HepG2 (cell line): ENCODE measurements around the gene DIABLO. TPM values are rescaled to one million over a fixed set of nuclear protein-coding genes. Genes with fewer than 3 reads are reported as not detected.
A peak's percentile ranks its signal among the peaks of the same experiment; 100 is the strongest.

Source experiments
- BCL6 ChIP-seq: IDR thresholded peaks from 2 replicates; pipeline ENCODE4 v1.6.1; 2016; ENCODE audit warnings: missing genetic modification reagents, missing compliant biosample characterization
- BORCS8-MEF2B ChIP-seq: sonication (generic); formaldehyde crosslinking; IDR thresholded peaks from 2 replicates; pipeline ENCODE4 v1.8.0; 2022; ENCODE audit warnings: mild to moderate bottlenecking, missing genetic modification reagents
- CC2D1A ChIP-seq: sonication (generic); formaldehyde crosslinking; IDR thresholded peaks from 2 replicates; pipeline ENCODE4 v1.8.1; 2023; ENCODE audit warnings: mild to moderate bottlenecking, missing genetic modification reagents
- CCAR2 ChIP-seq: fragments of 200-400 bp; formaldehyde crosslinking; optimal IDR thresholded peaks from 2 replicates; pipeline ENCODE3; 2018; ENCODE audit warnings: low read depth, mild to moderate bottlenecking, low read length, moderate library complexity
- CSRNP1 ChIP-seq: sonication (generic); formaldehyde crosslinking; IDR thresholded peaks from 2 replicates; pipeline ENCODE4 v1.8.1; 2023; ENCODE audit warnings: mild to moderate bottlenecking, missing genetic modification reagents
- DPF2 ChIP-seq: sonication (generic); formaldehyde crosslinking; IDR thresholded peaks from 2 replicates; pipeline ENCODE4 v1.4.0; 2020; ENCODE audit warnings: mild to moderate bottlenecking, low read depth, missing genetic modification reagents, borderline replicate concordance
- EZH2 ChIP-seq: conservative IDR thresholded peaks from 2 replicates; pipeline ENCODE4 v1.6.1; 2012; ENCODE audit warnings: mild to moderate bottlenecking, low read depth, low read length, moderate library complexity
- FLYWCH1 ChIP-seq: sonication (generic); formaldehyde crosslinking; IDR thresholded peaks from 2 replicates; pipeline ENCODE4 v1.8.1; 2023; ENCODE audit warnings: mild to moderate bottlenecking, missing genetic modification reagents
- GABPB1 ChIP-seq: IDR thresholded peaks from 2 replicates; pipeline ENCODE4 v1.6.1; 2016; ENCODE audit warnings: mild to moderate bottlenecking, missing genetic modification reagents, moderate library complexity, missing compliant biosample characterization
- NRL ChIP-seq: sonication (generic); formaldehyde crosslinking; IDR thresholded peaks from 2 replicates; pipeline ENCODE4 v1.5.0; 2020; ENCODE audit warnings: missing genetic modification reagents, mild to moderate bottlenecking, moderate library complexity, borderline replicate concordance
- REST ChIP-seq, 2 experiments: IDR thresholded peaks; 2 replicates each; pipeline ENCODE4 v1.6.1; 2011 to 2012; ENCODE audit warnings: low read length in 2 of 2, borderline replicate concordance in 1 of 2, low read depth in 1 of 2, mild to moderate bottlenecking in 1 of 2, moderate library complexity in 1 of 2
- STAT5B ChIP-seq: sonication (generic); formaldehyde crosslinking; IDR thresholded peaks from 2 replicates; pipeline ENCODE4 v1.4.0; 2020; ENCODE audit warnings: missing genetic modification reagents
- ZIK1 ChIP-seq: sonication (generic); formaldehyde crosslinking; IDR thresholded peaks from 2 replicates; pipeline ENCODE4 v1.5.0; 2020; ENCODE audit warnings: mild to moderate bottlenecking, low read depth, missing genetic modification reagents, borderline replicate concordance
- ZNF446 ChIP-seq: sonication (generic); formaldehyde crosslinking; IDR thresholded peaks from 2 replicates; pipeline ENCODE4 v1.5.0; 2020; ENCODE audit warnings: mild to moderate bottlenecking, missing genetic modification reagents
- ZNF616 ChIP-seq: sonication (generic); formaldehyde crosslinking; IDR thresholded peaks from 2 replicates; pipeline ENCODE4 v1.5.0; 2020; ENCODE audit warnings: low read depth, mild to moderate bottlenecking, missing genetic modification reagents
- ZNF678 ChIP-seq: sonication (generic); formaldehyde crosslinking; IDR thresholded peaks from 2 replicates; pipeline ENCODE4 v1.4.0; 2020; ENCODE audit warnings: mild to moderate bottlenecking, missing genetic modification reagents
- polyA plus RNA-seq, 8 experiments: library from polyadenylated mRNA; depleted of rRNA in 3 of 8; stranded (reverse) in 7 of 8; unstranded in 1 of 8; fragments of >200 nt; fragmentation: Illumina TruSeq in 4 of 8; extraction: Trizol in 4 of 8; gene quantifications; 2 replicates each; pipeline versions ENCODE4 v1.2.1 to v1.2.3, GENCODE V29; 2011 to 2016; ENCODE audit warnings: low read depth in 4 of 8, missing spikeins in 1 of 8, mixed read lengths in 1 of 8; ENCODE audit not compliant: insufficient read depth in 1 of 8
- total RNA-seq, 5 experiments: library from RNA; depleted of rRNA; stranded (reverse); fragments of >200 nt; fragmentation: Illumina TruSeq; extraction: Trizol; gene quantifications; 2 replicates each; pipeline ENCODE4 v1.2.3, GENCODE V29; 2016; ENCODE audit warnings: low read depth in 1 of 5

The DIABLO gene
- total and polyA plus RNA-seq, 2 of the 13 experiments (the other 11 are each of a cell fraction or from before 2014, with no cell fraction given): 20.7 to 70.9 TPM

GRCh38 chr12:122226366-122227125, 694 bp upstream of the DIABLO start (continued):
- TF ChIP-seq FLYWCH1 (CRISPR knock-in tag) (peak; percentile 73; the same call in 1 of the 2 replicates), CSRNP1 (CRISPR knock-in tag) (peak; percentile 81; the same call in 1 of the 2 replicates), NRL (peak; percentile 63; the same call in 1 of the 2 replicates), ZNF616 (CRISPR knock-in tag) (peak; percentile 95; the same call in 1 of the 2 replicates), ZNF446 (0 out of 2 replicates have a peak, but pooled peaks have one; percentile 80), GABPB1 (CRISPR knock-in tag) (no peak), STAT5B (0 out of 2 replicates have a peak, but pooled peaks have one; percentile 63), CC2D1A (0 out of 2 replicates have a peak, but pooled peaks have one; percentile 58), DPF2 (no peak), ZNF678 (CRISPR knock-in tag) (peak; percentile 82; the same call in 1 of the 2 replicates), ZIK1 (CRISPR knock-in tag) (peak; percentile 81; the same call in 1 of the 2 replicates), CCAR2 (no peak), BCL6 (CRISPR knock-in tag) (peak; percentile 39), BORCS8-MEF2B (CRISPR knock-in tag) (peak; percentile 70; the same call in 1 of the 2 replicates), EZH2 (no peak), REST (IDR thresholded peaks at IDR 0.05; ENCODE audit: borderline replicate concordance in 1 of 2, low read depth in 1 of 2, low read length in 2 of 2) (peak; percentile 68 to 91)
